GM19467 (cell line): Measurements from ENCODE around the gene FOSL1.

Experiments used
- ATAC-seq: cut with Tn5 transposase; IDR thresholded peaks from one replicate; pipeline ENCODE4 v1.9.1; 2021; ENCODE audit warnings: mild to moderate bottlenecking, moderate library complexity; ENCODE audit not compliant: unreplicated experiment

The FOSL1 gene

DNA sequence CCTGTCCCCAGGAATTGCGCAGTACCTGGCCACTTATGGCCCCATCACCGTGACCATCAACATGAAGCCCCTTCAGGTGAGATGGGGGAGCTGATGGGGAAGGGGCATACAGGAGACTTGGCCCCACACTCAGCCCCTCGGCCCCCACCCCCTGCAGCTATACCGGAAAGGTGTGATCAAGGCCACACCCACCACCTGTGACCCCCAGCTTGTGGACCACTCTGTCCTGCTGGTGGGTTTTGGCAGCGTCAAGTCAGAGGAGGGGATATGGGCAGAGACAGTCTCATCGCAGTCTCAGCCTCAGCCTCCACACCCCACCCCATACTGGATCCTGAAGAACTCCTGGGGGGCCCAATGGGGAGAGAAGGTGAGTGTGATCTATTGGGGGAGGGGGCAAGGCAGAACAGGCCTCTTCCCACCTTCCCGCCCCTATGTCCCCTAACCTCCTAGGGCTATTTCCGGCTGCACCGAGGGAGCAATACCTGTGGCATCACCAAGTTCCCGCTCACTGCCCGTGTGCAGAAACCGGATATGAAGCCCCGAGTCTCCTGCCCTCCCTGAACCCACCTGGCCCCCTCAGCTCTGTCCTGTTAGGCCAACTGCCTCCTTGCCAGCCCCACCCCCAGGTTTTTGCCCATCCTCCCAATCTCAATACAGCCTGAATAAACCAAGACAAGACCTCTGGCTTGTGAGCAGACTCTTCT is 17.0 kb downstream of the FOSL1 start:
- no peak for ATAC-seq

DNA sequence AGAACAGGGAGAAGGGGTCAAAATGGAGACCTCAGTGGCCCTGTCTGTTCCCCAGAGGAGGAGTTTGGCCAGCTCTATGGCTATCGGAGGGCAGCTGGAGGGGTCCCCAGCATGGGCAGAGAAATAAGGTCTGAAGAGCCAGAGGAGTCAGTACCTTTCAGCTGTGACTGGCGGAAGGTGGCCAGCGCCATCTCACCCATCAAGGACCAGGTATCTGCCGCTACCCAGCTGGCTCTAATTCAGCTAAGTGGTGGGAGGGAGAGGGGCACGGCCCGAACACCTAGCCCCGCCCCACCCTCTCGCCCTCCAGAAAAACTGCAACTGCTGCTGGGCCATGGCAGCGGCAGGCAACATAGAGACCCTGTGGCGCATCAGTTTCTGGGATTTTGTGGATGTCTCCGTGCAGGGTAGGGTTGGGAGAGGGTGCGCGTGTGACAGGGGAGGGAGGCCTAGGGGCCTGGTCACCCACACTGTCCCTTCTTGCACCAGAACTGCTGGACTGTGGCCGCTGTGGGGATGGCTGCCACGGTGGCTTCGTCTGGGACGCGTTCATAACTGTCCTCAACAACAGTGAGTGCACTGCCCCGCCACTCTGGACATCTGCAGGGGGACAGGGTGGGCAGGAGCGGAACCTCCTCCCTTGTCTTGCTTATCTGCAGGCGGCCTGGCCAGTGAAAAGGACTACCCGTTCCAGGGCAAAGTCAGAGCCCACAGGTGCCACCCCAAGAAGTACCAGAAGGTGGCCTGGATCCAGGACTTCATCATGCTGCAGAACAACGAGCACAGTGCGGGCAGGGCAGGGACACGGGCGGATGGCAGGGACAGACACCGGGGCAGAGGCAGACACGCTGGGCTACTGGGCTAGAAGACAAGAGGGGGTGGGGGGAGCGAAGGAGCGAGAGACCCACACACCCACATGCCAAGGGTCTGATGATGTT is 17.8 kb downstream of the FOSL1 start:
- no peak for ATAC-seq

DNA sequence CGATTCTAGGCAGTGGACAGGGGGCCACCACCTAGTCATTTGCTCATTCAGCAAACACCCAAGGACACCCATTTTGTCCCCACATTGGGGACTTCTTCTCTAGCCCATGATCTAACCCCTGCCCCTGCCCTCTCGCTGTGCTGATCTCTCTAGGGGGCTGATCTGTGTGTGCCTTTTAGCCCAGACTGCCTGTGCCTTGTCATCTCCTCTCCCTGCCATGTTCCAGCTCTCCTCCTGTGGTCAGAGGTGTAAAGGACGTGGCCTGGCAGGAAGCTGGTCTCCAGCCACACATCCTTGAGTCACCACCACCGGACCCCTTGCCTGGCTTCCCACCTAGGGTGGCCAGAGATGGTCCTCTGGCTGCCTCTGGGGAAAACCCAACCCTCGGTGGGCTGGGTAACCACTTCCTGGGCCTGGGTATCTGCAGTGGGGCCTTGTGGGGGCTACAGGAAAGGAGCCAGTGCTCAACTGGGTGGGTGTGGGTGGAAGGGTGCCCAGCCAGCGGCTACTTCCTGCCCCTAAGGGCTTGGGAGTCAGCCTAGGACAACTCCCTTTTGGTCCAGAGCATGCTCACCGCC is 19.3 kb downstream of the FOSL1 start:
- no peak for ATAC-seq

DNA sequence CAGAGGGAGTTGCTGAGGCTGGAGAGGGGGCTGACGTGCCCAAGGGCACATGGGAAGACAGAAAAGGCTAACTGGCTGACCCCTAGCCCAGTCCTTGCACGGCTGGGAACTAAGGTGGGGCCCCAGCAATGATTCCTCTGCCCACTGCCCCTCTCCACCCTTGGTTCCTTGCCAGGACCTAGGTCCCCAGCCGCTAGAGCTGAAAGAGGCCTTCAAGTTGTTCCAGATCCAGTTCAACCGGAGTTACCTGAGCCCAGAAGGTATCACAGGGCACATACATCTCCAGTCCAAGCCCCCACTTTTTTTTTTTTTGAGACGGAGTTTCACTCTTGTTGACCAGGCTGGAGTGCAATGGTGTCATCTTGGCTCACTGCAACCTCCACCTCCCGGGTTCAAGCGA is 20.2 kb downstream of the FOSL1 start:
- no peak for ATAC-seq

DNA sequence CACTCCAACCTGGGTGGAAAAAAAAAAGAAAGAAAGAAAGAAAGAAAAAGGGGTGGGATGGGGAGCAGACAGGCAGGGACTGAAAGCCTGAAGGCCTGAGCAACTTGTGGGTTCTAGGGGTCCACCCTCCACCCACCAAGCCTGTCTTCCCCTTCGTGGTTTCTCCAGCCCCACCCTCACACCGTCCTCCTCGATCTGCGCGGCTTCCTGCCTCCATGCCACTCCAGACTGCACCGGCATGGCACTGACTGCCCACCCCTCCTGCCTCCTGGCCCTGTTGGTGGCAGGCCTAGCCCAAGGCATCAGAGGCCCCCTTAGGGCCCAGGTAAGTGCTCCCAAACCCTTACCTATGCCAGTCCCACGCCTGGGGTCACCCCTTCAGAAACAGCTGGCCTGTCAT is 20.6 kb downstream of the FOSL1 start, which contains the start of gene CTSW:
Gene CTSW (plus strand): TSS at position 221 of the 400 bp plus-strand sequence. CDS start 18 bp downstream, at position 239.
- ATAC-seq: no peak

DNA sequence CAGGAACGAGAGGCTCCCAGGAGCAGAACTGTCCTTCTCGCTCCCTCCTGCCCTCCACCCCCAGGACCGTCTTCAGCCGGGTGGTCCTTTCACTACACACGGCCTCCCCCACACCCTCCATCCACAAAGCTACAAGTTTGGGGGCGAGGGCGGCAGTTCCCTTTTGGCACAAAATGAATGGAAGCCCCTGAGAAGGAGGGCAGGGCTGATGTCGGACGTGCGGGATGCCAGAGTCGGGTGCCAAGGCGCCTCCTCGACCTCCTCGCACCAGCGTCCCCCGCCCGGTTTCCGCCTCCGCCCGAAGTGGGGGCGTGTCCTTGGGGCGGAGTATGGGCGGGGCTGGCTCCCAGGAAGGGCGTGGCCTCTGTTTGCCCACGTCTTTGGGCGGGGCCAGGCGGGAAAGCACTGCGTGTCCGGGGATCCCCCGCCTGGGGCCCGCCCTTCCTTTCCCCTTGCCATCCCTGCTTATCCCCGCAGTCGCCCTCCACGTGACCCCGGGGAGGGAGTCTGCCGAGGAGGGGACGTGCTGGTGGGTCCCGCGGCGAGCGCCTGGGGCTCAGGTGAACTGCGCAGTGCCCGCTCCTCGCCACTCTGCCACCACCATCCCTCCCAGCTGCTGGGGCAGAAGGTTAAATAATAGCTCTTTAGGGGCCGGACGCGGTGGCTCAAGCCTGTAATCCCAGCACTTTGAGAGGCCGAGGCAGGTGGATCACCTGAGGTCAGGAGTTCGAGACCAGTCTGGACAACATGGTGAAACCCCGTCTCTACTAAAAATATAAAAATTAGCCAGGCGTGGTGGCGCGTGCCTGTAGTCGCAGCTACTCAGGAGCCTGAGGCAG is 26.7 kb downstream of the FOSL1 start:
- peak; percentile 60 for ATAC-seq

DNA sequence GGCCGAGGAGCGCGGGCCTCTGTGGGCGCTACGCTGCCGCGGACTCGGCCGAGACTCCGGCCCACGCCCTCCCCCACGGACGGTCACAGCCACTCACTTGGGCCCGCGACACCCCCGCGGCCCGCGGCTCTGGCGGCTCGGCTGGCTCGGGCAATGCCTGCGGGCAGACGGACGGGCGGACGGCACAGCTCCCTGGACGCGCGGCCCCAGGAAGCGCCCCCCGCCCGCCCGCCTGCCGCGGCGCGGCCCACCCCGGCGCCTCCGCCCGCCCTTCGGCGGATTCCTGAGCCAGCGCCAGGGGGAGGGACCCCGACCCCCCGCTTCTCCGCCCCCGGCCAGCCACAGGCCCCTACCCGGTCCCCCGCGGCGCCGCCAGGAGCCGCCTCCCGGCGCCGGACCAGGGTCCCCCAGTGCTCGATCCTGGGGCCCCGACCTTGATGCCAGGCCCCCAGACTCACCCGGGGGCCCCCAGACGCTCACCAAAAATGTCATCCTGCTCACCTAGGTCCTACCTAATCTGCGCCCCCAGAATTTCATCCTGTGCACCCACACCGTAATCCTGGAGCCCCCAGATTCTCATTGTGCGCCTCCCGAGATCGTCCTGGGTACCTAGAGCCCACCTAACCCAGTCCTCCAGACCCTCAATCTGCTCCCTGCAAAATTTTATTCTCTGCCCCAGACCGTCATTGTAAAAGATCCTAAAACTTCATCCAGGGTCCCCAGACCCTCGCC is 27.4 kb downstream of the FOSL1 start, which contains the start of gene EFEMP2:
Gene EFEMP2 (minus strand): TSS at position 215 of the 732 bp plus-strand sequence. CDS start 446 bp downstream, outside the sequence.
- ATAC-seq: no peak

DNA sequence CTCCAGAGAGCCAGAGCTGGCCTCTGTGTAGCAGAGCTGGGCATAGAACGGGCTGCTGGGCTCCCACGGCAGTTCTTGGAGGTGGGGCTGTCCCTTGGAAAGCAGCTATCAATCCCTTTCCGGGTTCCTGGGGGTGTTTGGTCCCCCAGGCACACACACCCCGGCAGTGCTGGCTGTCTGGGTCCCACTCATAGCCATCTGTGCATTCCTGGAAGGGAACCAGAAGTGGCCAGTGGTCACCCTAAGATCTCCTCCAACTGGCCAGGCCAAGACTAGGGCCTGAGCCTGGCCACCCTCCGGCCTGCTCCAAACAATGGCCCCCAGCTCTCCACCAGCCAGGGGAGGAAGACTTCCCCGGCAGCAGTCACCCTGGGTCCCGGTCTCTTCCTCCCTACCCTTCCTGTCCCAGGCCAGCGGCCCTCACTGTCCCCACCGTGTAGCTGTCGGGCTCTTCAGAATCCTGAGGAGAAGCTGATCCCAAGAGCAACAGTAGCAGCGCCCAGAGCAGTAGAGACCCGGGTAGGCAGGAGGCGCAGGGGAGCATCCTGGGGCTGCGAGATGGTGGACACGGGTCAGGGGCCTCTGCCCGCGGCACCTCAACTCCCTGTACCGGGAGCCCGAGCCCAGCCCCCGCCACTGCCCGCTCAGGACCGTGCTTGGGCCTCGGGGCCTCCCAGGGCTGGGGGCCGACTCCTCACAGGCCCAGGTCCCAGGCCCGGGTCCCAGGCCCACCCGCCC is 28.2 kb downstream of the FOSL1 start:
- ATAC-seq: no peak

DNA sequence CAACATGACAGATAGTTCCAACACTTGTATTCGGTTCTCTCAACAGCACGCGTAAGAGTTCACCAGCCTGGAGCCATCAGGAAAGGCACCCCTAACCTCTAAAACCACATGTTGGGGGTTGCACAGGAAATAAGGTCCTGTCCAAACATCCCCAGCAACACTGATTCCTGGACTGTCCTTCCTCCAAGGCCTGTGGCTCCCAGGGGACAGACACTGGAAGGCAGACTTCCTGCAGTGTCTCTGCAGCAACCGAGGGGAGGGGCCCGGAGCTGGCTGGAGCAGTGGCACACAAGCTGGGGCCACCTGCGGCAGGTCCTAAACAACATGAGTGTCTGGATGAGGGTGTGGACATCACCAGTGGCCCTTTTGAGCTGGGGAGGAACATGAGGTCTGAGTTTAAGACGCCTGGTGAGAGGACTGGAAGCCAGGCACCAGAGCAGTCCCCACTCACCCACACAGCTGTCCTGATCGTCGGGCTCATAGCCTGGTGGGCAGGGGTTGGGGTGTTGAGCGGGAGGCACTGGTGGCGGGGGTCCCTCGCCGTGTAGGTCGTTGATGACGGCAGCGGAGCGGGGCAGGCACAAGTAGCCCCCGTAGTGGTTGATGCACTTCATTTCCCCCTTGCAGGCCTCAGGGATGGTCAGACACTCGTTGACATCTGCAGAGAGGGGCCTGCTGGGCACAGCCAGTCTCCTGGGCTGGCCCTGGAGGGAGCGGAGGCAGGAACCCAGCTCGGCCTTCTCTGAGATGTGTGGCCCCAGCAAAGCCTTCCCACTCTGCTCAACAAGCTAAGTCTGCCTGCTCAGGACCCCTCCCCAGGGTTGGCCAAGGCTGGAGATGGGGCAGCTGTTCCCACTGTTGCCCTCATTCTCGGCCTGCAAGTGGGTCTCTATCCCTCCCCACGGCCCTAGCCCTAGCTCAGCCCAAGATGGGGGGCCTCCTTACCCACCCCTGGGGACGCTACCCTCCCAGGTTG is 29.2 kb downstream of the FOSL1 start:
- ATAC-seq: no peak

DNA sequence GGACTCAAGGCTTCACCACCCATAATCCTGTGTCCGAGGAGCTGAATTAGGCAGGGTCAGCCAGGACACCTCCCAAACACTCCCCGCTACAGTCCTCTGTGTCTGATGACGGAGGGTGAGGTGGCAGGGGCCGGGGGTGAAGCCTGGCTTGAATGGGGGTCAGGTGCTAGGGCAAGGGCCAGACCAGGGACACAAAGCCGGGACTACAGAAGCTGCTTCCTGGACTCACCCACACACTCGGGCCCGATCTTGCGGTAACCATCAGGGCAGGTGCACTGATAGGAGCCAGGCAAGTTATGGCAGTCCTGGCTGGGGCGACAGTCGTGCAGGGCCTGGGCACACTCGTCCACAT is 29.9 kb downstream of the FOSL1 start:
- ATAC-seq: no peak

DNA sequence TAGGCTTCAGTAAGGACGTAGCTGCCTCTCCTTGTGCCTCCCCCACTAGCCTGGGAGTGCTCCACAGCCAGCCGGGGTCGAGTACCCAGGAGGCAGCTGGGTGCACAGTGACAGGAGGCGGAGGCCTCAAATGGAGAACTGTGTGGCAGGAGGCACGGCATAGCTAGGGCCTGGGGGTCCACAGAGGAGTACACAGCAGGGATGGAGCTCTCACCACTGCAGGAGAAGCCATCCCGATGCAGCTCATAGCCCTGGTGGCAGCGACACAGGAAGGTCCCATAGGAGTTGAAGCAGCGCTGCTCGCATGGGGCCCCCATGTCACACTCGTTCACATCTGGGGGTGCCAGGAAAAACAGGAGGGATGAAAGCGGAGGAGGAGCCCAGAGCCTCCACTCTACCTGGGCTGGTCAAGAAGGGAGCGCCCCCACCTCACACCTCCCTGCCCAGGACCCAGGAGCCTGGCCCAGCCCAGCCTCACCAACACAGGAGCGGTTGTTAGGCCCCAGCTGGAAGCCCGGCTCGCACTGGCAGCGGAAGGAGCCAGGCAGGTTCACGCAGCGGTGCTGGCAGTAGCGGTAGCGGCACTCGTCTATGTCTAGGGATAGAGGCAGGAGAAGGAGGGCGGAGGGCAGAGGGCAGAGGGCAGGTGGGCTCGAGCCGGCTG is 30.4 kb downstream of the FOSL1 start:
- ATAC-seq: no peak

DNA sequence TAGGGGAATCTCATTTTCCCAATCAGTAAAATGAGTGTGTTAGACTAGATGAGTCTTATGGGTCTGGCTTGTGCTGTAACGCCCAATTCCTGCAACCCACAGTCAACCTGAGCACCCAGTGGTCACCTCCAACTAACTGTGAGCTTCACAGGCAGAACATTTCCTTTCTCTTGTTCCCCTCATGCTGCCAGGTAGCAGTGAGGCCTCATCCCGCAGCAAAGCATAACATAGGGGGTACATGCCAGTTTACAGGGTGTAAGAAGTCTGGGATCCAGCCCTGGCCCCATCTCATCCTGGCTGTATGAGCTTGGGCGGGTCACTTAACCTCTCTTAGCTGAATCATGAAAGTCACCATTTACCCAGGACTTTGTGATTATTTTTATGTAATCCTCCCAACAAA is 31.3 kb downstream of the FOSL1 start:
- no peak for ATAC-seq

DNA sequence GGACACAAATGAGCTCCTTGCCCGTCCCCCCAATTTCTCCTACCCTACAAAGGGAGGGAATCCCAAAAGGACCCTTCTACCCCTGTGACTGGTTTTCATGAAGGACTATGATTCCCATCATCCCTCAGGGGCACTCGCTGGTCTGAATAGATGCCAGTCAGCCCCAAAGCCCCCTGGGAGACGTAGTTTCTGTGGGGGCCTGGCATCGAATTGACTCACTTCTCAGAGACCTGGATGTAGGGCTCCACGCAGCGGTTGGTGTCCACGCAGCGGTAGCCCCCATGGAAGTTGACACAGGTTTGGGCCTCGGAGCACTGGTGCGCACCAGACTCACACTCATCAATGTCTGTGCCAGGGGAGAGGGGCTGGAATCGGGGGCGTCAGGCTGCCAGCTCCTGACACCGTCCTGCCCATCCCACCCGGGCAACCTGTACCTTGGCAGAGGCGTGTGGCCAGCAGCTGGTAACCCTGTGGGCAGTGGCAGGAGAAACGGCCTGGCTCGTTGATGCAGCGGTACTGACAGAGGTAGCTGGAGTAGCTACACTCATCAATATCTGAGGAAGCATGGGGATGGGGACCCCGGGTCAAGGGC is 32.0 kb downstream of the FOSL1 start:
- ATAC-seq: no peak

DNA sequence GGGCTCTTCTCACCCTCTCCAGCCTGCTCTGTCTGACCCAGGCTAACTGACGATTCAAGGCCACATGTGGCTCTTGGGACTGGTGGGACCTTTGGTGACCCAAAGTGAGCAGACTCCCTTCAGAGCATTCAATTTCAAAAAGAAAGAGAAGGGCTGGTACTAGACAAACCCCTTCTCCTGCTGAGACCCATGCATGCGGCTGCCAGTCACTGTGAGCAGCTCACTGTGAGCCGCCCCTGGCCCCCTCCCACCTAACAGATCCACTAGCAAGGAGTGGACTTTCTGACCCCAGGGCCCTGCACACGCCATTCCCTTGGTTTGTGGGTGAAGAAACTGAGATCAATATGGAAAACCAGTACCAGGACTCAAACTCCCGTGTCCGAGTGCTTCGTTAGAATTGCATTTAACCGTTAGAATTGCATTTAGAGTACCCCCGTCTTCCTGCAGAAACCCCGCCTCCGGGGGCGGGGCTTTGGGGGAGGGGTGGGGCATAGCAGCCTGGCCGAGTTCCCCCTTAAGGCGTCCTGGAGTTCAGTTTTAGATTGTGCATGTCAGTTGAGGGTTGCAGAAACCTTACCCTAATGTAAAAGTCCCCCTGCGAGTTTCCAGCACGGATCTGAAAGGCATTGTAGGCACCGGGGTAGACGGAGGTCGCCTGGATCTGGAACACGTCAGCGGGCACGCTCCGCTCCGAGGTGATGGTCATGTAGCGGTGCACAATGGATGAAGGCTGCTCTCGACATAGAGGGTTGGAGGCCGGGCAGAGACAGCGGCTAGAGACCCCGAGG is 32.7 kb downstream of the FOSL1 start:
- ATAC-seq: no peak

DNA sequence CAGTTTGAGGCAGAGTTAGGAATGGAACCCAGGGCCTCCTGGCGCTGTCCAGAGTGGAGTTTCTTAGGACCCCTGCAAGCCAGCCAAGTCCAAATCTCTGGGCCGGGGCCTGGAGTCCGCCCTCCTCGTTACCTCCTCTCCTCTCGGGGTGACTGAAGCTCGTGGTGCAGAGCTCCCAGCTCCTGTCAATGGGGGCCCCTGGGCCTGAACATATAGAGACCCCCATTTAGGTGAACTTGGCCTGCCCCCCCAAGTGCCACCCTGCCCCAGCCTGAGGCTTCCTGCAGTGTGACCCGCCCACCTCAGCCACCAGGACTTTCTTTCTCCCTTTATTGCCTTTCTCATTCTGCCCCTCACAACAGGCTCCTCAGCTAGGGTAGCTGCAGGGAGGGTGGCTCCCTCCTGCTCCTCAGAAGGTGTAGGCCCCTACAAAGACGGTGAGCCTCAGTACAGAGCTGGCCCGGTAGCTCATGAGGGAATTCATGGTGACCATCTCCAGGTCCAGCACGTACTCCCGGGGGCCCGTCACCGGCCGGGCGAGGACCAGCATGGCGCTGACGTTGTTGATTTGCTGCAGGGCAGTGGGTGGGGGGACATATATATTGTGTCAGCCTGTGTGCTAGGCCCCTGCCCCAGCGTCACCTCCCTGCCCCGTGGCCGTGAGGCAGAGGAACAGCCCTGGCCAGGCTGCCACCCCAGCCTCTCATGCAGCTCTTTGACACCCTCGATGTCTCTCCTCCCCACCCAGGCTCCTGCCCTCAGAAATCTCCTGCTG is 33.5 kb downstream of the FOSL1 start:
- no peak for ATAC-seq
